OCI-LY1 (cell line): ENCODE measurements around the gene DDX10.

Experiments used
- H2AFZ ChIP-seq: fragments of 200-600 bp; sonication (generic), shearing (Covaris generic); 2 replicates; pipeline ENCODE4 v1.6.0; 2014; ENCODE audit warnings: antibody characterized with exemption, mild to moderate bottlenecking, low read length
- H3F3A ChIP-seq: fragments of 200-600 bp; sonication (generic), shearing (Covaris generic); 2 replicates; pipeline ENCODE4 v1.6.0; 2014; ENCODE audit warnings: mild to moderate bottlenecking, antibody characterized with exemption, low read length, moderate library complexity; ENCODE audit not compliant: insufficient read depth
- H3K27ac ChIP-seq: fragments of 200-600 bp; sonication (generic); 2 replicates; pipeline ENCODE4 v1.5.1; 2014; ENCODE audit warnings: low read length, mixed run types, mild to moderate bottlenecking, low read depth; ENCODE audit not compliant: poor library complexity, severe bottlenecking
- H3K27me3 ChIP-seq: fragments of 200-600 bp; sonication (generic); 2 replicates; pipeline ENCODE4 v1.6.0; 2014; ENCODE audit warnings: antibody characterized with exemption, mild to moderate bottlenecking, low read length, moderate library complexity; ENCODE audit not compliant: insufficient read depth
- H3K36me3 ChIP-seq: fragments of 200-600 bp; sonication (generic); 2 replicates; pipeline ENCODE4 v1.6.1; 2014; ENCODE audit warnings: mild to moderate bottlenecking, antibody characterized with exemption, low read length, moderate library complexity, mixed read lengths; ENCODE audit not compliant: insufficient read depth
- H3K4me1 ChIP-seq: fragments of 200-600 bp; sonication (generic); 2 replicates; pipeline ENCODE4 v1.5.1; 2014; ENCODE audit warnings: mild to moderate bottlenecking, low read length, moderate library complexity; ENCODE audit not compliant: insufficient read depth, severe bottlenecking
- H3K4me2 ChIP-seq: fragments of 200-600 bp; sonication (generic), shearing (Covaris generic); 2 replicates; pipeline ENCODE4 v1.6.1; 2014; ENCODE audit warnings: low read length
- H3K4me3 ChIP-seq: fragments of 200-600 bp; sonication (generic); 2 replicates; pipeline ENCODE4 v1.5.1; 2014; ENCODE audit warnings: low read length, low read depth, mild to moderate bottlenecking, mixed read lengths; ENCODE audit not compliant: poor library complexity, severe bottlenecking
- H3K79me2 ChIP-seq: fragments of 200-600 bp; shearing (Covaris generic); 2 replicates; pipeline ENCODE4 v1.6.1; 2016; ENCODE audit warnings: mixed run types, low read length, mixed read lengths; ENCODE audit not compliant: insufficient read depth
- H3K9ac ChIP-seq: fragments of 200-600 bp; sonication (generic), shearing (Covaris generic); 2 replicates; pipeline ENCODE4 v1.6.1; 2014; ENCODE audit warnings: mild to moderate bottlenecking, low read length, mixed read lengths
- H3K9me2 ChIP-seq: fragments of 200-600 bp; sonication (generic), shearing (Covaris generic); 2 replicates; pipeline ENCODE4 v1.6.1; 2014; ENCODE audit warnings: low read depth, mild to moderate bottlenecking, low read length, mixed read lengths
- H3K9me3 ChIP-seq: fragments of 200-600 bp; shearing (Covaris generic); 2 replicates; pipeline ENCODE4 v1.6.1; 2014; ENCODE audit warnings: low read length, mixed read lengths
- H4K20me1 ChIP-seq: fragments of 200-600 bp; sonication (generic), shearing (Covaris generic); 2 replicates; pipeline ENCODE4 v1.6.0; 2016; ENCODE audit warnings: mild to moderate bottlenecking, low read length; ENCODE audit not compliant: insufficient read depth
- EZH2 ChIP-seq: fragments of 200-600 bp; sonication (generic), shearing (Covaris generic); IDR thresholded peaks from 2 replicates; pipeline ENCODE4 v1.8.0; 2017; ENCODE audit warnings: borderline replicate concordance, mixed run types, mild to moderate bottlenecking, antibody characterized with exemption, low read length, moderate library complexity, mixed read lengths
- TF ChIP-seq, protein P1 (sequence below): fragments of 200-600 bp; sonication (generic), shearing (Covaris generic); IDR thresholded peaks from 2 replicates; pipeline ENCODE4 v1.5.1; 2017; ENCODE audit warnings: mild to moderate bottlenecking, antibody characterized with exemption, low read length, moderate library complexity, mixed read lengths

DDX10 gene

DNA sequence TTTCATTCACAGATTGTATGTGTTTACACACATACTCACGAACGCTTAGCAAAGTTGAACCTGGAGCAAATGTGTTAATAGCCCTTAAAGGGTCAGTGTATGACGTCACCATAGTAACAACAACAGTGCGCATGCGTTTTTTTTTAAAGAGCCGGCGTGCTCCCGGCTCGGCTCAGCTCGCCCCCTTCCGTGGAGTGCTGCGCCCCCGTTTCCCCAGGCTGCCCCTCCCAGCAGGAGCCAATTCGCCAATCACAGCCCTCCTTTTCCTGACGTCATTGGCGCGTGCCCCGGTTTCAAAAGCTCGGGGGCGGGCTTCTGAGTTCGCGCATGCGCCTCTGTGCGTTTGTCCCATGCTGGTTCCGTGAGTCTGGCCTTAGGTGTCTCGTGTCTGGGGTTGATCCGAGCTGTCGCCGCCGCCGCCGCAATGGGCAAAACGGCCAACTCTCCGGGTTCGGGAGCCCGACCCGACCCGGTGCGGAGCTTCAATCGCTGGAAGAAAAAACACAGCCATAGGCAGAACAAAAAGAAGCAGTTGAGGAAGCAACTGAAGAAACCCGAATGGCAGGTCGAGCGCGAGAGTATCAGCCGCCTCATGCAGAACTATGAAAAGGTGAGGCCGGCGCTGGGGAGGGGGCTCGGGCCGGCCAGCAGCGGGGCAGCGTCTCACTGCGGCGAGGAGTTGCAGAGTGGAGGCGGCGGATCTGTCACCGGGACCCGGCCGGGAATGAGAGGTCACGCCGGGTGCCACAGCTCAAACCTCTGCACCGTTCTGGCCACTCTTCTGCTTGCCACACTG lies at the start of gene DDX10:
DDX10 (plus strand) TSS at position 340 of the 796 bp plus-strand sequence; CDS start at position 425, 85 bp downstream.
- H3K36me3 ChIP-seq, result peaks cover 30% of the 10 kb centered on the region
- H3K9me2 ChIP-seq, result no peaks in the 10 kb centered on the region
- H4K20me1 ChIP-seq, result no peaks in the 10 kb centered on the region
- H3F3A ChIP-seq, result no peaks in the 10 kb centered on the region
- H3K27me3 ChIP-seq, result no peaks in the 10 kb centered on the region
- H3K4me2 ChIP-seq, result peak within 1 kb of the TSS; percentile 71
- H3K4me1 ChIP-seq, result peaks cover 52% of the 10 kb centered on the region
- peak within 1 kb of the TSS; percentile 9 for H3K27ac ChIP-seq
- H2AFZ ChIP-seq, result peak within 1 kb of the TSS; percentile 52
- TF ChIP-seq EZH2, result no peak
- TF ChIP-seq, protein P1, sequence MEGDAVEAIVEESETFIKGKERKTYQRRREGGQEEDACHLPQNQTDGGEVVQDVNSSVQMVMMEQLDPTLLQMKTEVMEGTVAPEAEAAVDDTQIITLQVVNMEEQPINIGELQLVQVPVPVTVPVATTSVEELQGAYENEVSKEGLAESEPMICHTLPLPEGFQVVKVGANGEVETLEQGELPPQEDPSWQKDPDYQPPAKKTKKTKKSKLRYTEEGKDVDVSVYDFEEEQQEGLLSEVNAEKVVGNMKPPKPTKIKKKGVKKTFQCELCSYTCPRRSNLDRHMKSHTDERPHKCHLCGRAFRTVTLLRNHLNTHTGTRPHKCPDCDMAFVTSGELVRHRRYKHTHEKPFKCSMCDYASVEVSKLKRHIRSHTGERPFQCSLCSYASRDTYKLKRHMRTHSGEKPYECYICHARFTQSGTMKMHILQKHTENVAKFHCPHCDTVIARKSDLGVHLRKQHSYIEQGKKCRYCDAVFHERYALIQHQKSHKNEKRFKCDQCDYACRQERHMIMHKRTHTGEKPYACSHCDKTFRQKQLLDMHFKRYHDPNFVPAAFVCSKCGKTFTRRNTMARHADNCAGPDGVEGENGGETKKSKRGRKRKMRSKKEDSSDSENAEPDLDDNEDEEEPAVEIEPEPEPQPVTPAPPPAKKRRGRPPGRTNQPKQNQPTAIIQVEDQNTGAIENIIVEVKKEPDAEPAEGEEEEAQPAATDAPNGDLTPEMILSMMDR, result no peak
- H3K79me2 ChIP-seq, result peaks cover 50% of the 10 kb centered on the region
- peak within 1 kb of the TSS; percentile 77 for H3K4me3 ChIP-seq
- no peaks in the 10 kb centered on the region for H3K9me3 ChIP-seq
- peak within 1 kb of the TSS; percentile 77 for H3K9ac ChIP-seq

GRCh38 chr11:108616549-108616948 lies 48.3 kb upstream of the DDX10 start:
- no peaks in the 10 kb centered on the region for H3K4me1 ChIP-seq
- H3K79me2 ChIP-seq, result no peaks in the 10 kb centered on the region
- no peaks in the 10 kb centered on the region for H3K9me2 ChIP-seq
- H3K9me3 ChIP-seq, result no peaks in the 10 kb centered on the region
- H3K27me3 ChIP-seq, result no peaks in the 10 kb centered on the region
- H4K20me1 ChIP-seq, result no peaks in the 10 kb centered on the region
- no peaks in the 10 kb centered on the region for H3K36me3 ChIP-seq
- no peak overlapping the region for H3K9ac ChIP-seq
- H2AFZ ChIP-seq, result no peak overlapping the region
- no peak overlapping the region for H3K4me2 ChIP-seq
- no peak for TF ChIP-seq EZH2
- TF ChIP-seq, protein P1, result no peak
- no peak overlapping the region for H3K27ac ChIP-seq
- no peaks in the 10 kb centered on the region for H3F3A ChIP-seq
- no peak overlapping the region for H3K4me3 ChIP-seq

GRCh38 chr11:108617055-108617454 lies 47.8 kb upstream of the DDX10 start:
- Histone ChIP-seq H3K27me3 (no peaks in the 10 kb centered on the region), H3K27ac (no peak overlapping the region), H3K4me3 (no peak overlapping the region), H3K9me3 (no peaks in the 10 kb centered on the region), H3K36me3 (no peaks in the 10 kb centered on the region), H3F3A (no peaks in the 10 kb centered on the region), H3K4me1 (no peaks in the 10 kb centered on the region), H3K4me2 (no peak overlapping the region), H3K9ac (no peak overlapping the region), H3K9me2 (no peaks in the 10 kb centered on the region), H3K79me2 (no peaks in the 10 kb centered on the region), H2AFZ (no peak overlapping the region), H4K20me1 (no peaks in the 10 kb centered on the region)
- TF ChIP-seq, protein P1, result no peak
- TF ChIP-seq EZH2, result no peak
